NCI-H2196 treated with DMSO at 0.1 percent for 48 hours (cell line): ENCODE data around the gene MPIG6B.

Source experiments
- DNase-seq: peaks from one replicate; lab custom pipeline; 2025; ENCODE audit not compliant: unreplicated experiment; lab: John Stamatoyannopoulos, UW

Gene MPIG6B

GRCh38 chr6:31736768-31737314 lies 13.7 kb downstream of the MPIG6B start:
- no peak for DNase-seq

DNA sequence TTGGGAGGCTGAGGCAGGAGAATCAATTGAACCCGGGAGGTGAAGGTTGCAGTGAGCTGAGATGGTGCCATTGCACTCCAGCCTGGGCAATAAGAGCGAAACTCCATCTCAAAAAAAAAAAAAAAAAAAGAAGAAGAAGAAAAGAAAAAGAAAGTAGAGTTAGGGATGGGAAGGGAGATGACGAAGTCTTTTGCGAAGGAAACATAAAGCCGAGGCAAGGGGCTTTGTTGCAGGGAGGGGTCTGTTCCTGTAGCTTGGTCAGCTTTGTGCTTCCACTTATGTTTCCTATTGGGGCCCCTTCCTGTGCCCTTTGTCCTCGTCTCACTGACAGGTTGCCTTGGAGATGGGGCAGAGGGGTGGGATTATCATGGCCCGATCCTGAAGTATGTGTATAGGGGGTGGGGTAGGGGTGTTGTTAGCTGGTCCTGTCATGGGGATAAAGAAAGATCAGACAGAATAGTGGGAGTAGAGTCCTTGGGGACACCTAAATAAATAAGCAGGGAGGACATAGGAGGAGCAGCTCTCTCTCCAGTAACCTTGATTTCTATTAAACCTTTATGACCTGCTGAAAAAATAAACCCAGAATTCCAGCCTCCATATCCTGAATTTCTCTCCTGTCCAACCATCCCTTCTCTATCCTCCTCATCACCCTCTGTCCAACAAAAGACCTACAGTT lies 14.3 kb downstream of the MPIG6B start:
- DNase-seq, result no peak

DNA sequence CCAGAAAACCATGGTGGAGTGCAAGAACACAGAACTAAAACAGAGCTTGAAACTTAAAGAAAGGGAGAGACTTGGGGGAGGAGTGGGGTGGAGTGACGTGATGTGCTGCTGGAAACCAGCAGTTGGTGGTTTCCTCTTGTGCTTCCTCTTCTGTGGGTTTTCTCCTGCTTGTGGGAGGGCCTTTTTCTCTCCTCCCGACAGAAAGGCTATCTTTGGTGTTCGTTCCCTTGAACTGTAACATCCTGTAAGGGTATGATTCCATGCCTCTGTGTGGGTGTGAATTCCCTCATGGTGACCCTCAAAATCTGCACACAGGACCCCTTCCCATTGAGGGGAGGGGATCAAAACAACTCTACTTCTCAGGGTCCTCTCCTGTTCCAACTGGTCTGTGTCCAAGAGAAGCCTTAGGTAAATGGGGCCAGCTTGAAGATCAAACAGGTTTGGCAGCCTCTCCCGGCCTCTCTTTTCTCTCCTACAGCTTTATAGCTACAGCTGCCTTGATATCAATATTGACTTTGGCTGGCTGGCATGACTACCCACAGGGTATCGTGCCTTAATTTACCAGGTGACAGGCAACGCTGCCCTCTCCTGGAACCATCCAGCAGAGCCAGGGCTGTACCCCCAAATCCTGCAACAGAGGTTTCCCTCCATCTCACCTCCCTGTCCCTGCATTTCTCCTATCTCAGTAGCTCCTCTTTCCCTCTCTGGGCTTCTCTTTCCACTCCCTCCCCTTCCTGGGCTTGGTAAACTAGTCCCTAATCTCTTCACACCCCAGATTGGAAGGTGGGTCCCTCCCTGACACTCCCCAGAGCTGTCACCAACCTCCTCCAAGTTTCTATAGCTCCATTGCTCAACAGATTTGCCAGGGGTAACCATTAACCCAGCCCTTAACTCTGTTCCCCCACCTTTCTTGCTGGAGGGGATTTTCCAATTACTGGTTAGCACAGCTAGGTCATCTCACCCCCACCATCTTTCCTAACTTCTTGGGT lies 15.1 kb downstream of the MPIG6B start:
- DNase-seq, result peak; percentile 80

- DNase-seq, result peak; percentile 99
These were observed 16.6 kb downstream of the MPIG6B start, which contains the start of gene MSH5 for GRCh38 chr6:31739639-31740396. Gene MSH5, plus strand, starts transcription at chr6:31740005. Its CDS starts 462 bp downstream, at chr6:31740467.

DNA sequence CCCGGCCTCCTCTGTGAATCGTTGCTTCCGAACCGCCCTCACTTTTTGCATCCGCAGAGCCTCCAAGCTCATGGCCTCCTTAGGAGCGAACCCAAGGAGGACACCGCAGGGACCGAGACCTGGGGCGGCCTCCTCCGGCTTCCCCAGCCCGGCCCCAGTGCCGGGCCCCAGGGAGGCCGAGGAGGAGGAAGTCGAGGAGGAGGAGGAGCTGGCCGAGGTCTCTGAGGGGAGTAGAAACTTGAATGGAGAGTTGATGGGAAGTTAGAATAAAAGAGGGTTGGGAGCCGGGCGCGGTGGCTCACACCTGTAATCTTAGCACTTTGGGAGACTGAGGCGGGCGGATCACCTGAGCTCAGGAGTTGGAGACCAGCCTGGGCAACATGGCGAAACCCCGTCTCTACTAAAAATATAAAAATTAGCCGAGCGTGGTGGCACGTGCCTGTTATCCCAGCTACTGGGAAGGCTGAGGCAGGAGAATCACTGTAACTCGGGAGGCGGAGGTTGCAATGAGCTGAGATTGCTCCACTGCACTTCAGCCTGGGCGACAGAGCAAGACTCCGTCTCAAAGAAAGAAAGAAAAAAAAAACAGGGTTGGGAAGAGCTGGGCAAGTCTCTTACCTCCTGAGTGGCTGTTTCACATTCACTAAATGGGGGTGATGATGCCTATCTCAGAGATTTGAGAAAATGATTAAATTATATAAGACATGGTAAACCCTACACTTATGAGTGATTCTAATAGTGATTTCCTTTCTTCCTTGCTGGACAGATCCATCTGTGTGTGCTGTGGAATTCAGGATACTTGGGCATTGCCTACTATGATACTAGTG lies 17.4 kb downstream of the MPIG6B start:
- no peak for DNase-seq

DNA sequence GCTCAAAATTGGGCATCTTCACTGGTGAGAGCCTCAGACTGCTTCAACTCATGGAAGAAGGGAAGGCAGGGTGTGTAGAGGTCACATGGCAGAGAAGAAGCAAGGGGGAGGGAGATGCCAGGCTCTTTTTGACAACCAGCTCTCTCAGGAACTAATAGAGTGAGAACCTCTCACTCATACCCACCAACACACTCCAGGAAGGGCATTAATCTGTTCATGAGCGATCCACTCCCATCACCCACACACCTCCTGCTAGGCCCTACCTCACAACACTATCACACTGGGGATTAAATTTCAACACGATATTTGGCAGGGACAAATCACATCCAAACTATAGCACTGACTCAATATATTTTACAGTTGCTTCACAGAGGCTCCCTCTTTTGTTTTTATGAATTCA lies 18.6 kb downstream of the MPIG6B start:
- no peak for DNase-seq

GRCh38 chr6:31742894-31743293 lies 19.7 kb downstream of the MPIG6B start:
- DNase-seq, result no peak

GRCh38 chr6:31744422-31744821 lies 21.2 kb downstream of the MPIG6B start:
- no peak for DNase-seq

DNA sequence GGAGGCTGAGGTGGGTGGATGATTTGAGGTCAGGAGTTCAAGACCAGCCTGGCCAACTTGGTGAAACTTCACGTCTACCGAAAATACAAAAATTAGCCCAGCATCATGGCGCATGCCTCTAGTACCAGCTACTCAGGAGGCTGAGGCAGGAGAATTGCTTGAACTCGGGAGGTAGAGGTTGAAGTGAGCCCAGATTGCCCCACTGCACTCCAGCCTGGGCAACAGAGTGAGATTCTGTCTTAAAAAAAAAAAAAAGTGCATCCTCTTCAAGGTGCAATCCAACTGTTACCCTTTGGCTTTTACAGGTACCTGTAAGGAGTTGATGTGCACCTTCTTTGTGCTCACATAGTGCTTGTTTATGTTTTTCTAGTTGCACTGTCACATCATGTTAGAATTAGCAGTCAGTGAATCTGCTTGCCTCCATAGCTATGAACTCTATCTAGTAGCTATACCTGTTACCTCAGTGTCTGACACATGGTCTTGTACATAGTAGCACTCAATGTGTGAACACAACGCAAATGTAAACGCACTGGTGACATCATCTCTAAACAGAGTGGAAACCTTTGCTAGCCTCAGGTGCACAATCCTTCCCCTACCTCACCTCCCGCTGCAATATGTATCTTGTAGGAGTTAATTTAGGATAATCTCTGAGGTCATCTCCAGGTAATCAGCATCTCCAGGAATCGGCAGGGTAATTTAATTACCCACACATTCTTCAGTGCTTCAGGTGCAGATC lies 26.3 kb downstream of the MPIG6B start:
- DNase-seq, result no peak

- DNase-seq, result no peak
These were observed 27.3 kb downstream of the MPIG6B start for GRCh38 chr6:31750411-31751022.

DNA sequence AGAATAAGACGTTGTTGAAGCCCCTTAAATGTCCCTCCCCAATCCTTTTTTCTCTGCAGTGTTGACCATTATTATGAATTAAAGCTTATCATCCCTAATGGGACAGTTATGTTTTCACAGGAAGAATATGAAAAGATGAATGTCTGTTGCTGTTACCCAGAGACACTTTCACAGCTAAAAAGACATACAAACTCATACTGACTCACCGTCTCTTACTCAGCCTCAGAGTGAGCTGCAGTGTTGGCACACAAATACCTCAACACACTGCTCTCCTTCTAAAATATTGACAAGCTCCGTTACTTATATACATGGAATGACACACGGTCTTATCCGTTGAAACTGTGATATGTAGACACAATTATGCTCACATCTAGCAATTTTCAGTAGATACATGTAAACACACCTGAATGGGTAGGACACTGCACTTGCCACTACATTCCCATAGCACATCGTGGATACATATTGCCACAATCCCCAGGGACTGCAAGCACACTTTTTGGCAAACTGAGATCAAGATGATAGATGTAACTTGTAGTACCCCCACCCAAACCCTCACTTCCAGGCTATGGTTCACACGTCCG lies 29.7 kb downstream of the MPIG6B start:
- no peak for DNase-seq

DNA sequence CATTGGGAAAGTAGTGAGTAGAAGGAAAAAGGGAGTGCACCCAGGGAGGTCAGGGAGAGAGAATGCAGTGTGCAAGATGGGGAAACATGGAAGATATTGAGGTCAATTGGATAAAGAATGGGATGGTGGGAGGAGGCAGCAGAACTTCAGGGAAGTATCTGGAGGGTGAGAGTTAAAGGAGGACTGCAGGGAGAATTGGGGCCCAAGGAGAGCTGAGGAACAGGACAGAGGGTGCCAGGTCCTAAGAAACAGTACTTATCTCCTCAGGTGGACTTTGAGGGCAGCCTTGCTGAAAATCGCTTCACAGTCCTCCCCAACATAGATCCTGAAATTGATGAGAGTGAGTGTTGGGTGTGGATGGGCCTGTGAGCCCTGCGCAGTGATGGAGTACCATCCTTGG lies 35.1 kb downstream of the MPIG6B start:
- DNase-seq, result no peak

DNA sequence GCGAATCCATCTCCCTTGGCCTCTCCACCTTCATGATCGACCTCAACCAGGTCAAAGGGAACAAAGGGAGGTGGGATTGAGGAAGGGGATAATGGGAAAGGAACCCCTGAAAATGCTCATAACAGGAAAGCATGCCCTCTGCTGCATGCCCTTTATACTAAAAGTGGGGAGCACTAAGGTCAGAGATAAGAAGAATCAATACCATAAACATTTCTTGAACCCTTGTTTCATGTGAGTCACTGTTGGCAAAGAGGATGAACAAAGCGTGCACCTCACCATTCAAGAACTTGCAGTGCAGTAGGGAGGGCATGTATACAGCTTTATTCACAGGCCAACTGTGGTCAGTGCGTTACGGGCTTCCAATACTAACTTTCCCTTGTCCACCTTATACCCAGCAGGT lies 37.6 kb downstream of the MPIG6B start:
- DNase-seq, result no peak

- no peak for DNase-seq
These were observed 38.2 kb downstream of the MPIG6B start for GRCh38 chr6:31761343-31761742.

DNA sequence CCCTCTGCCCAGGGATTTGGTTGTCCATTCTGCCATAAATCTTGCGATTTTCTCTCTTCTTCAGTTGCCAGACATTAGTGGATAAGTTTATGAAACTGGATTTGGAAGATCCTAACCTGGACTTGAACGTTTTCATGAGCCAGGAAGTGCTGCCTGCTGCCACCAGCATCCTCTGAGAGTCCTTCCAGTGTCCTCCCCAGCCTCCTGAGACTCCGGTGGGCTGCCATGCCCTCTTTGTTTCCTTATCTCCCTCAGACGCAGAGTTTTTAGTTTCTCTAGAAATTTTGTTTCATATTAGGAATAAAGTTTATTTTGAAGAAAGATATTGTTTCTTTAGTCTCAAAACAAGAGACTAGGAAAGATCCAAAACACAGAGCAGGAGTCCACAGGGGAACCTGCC lies 39.2 kb downstream of the MPIG6B start, which contains the start of gene SAPCD1:
Gene SAPCD1 (plus strand): TSS at position 301 of the 400 bp plus-strand sequence. CDS start 399 bp downstream, outside the sequence.
- no peak for DNase-seq

GRCh38 chr6:31762878-31763618 lies 39.9 kb downstream of the MPIG6B start:
- DNase-seq, result no peak

GRCh38 chr6:31763619-31763940 lies 40.4 kb downstream of the MPIG6B start:
- DNase-seq, result no peak

DNA sequence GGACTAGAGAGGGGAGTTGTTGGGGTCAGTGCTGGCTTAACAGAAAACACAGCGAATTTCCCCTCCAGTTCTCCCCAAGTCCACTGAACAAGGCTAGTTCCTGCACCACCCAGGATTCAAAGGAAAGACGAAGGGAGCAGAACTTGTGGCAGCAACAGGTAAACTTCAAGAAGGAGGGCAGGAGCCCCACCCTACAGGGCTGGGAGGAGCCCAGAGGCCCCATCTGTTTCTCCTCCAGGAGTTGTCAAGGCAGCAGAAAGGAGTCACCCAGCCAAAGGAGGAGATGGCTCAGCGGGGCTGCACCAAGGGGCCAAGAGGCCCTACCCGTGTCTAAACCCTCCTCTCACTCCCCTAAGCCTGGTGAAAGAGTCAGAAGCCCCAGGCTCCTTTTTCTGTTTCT lies 41.0 kb downstream of the MPIG6B start:
- no peak for DNase-seq
